GM18508 (cell line): ENCODE measurements around the gene STEAP1B.
"Not testable (repeated sequence)": the region's sequence is repeated elsewhere in the genome, so short reads cannot be mapped to it uniquely, and the experiment has no call there.

Source experiments
- ATAC-seq: cut with Tn5 transposase; IDR thresholded peaks from one replicate; pipeline ENCODE4 v1.9.1; 2021; ENCODE audit warnings: moderate number of reproducible peaks; ENCODE audit not compliant: insufficient read depth, unreplicated experiment

STEAP1B gene

GRCh38 chr7:22435105-22435504, 64.9 kb downstream of the STEAP1B start:
- peak; percentile 71 for ATAC-seq

- no peak for ATAC-seq
These were observed 66.1 kb downstream of the STEAP1B start for GRCh38 chr7:22433710-22434460.

- ATAC-seq = not testable (repeated sequence)
These were observed 66.8 kb downstream of the STEAP1B start for GRCh38 chr7:22433165-22433700.

- ATAC-seq = no peak
These were observed 67.7 kb downstream of the STEAP1B start for GRCh38 chr7:22432203-22432718.

- no peak for ATAC-seq
These were observed 69.5 kb downstream of the STEAP1B start for GRCh38 chr7:22430457-22430856.

GRCh38 chr7:22429386-22429785, 70.6 kb downstream of the STEAP1B start:
- ATAC-seq = no peak

GRCh38 chr7:22427855-22428254, 72.1 kb downstream of the STEAP1B start:
- ATAC-seq = no peak

- ATAC-seq = no peak
These were observed 72.9 kb downstream of the STEAP1B start for GRCh38 chr7:22427104-22427503.

- peak; percentile 49 for ATAC-seq
These were observed 73.4 kb downstream of the STEAP1B start for GRCh38 chr7:22426463-22427094.

GRCh38 chr7:22425361-22425760, 74.6 kb downstream of the STEAP1B start:
- no peak for ATAC-seq

GRCh38 chr7:22422831-22423615, 77.0 kb downstream of the STEAP1B start:
- no peak for ATAC-seq

GRCh38 chr7:22420973-22421635, 78.9 kb downstream of the STEAP1B start:
- ATAC-seq = no peak

GRCh38 chr7:22420008-22420407, 80.0 kb downstream of the STEAP1B start:
- ATAC-seq = no peak

GRCh38 chr7:22419488-22419887, 80.5 kb downstream of the STEAP1B start:
- no peak for ATAC-seq

GRCh38 chr7:22418251-22419046, 81.5 kb downstream of the STEAP1B start:
- no peak for ATAC-seq

GRCh38 chr7:22417841-22418240, 82.1 kb downstream of the STEAP1B start:
- ATAC-seq = no peak

- no peak for ATAC-seq
These were observed 82.6 kb downstream of the STEAP1B start for GRCh38 chr7:22417349-22417748.

- ATAC-seq = no peak
These were observed 85.6 kb downstream of the STEAP1B start for GRCh38 chr7:22414424-22414823.

- no peak for ATAC-seq
These were observed 86.8 kb downstream of the STEAP1B start for GRCh38 chr7:22413211-22413610.
